Measurements from ENCODE around the gene OGDH. TPM values are rescaled to one million over a fixed set of nuclear protein-coding genes. Genes with fewer than 3 reads are reported as not detected.
A peak's percentile ranks its signal among the peaks of the same experiment; 100 is the strongest.

Gene OGDH
- total and polyA plus RNA-seq, 10 of the 15 experiments (the other 5 are each of a cell fraction or from before 2014, with no cell fraction given), result 4.1 to 103 (median 48.4) TPM

DNA sequence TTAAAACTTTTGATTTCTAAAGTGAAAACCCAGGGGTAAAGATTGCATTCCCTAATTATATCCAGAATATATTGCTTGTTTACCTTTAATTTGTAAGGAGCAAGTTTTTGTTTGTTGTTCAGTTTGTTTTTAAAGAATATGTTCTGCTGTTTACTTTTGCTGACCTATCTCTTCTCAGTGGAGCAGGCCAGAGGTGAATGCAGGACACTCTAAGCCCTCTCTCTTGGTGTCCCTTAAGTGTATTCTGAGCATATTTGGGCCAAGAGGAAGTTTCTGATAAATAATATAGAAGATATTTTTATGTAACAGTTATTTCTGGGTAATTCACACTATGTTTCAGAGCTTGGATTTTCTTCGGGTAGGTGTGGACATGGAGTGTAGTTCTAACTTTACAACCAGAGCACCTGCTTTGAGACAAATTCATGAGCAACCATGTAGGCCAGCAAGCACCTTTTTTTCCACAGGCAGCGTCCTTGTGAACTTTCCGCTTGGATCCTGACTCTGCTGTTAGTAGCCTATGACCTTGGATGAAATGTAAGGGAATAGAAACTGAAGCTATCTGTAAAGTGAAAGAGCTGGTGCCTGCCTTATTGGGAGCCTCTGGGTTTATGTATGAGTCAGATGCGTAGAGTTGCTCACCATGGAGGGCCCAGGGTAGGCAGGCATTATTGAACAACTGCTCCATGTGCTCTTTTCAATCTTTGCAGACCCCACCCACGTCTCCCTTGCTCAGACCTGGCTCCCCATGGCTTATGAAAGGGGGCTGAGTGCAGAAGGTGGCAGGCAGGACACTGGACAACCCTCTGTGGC lies 16.1 kb downstream of the OGDH start (continued):
- no peak for TF ChIP-seq ATF7 (IDR thresholded peaks at IDR 0.05; ENCODE audit: low read depth)
- TF ChIP-seq CEBPB (IDR thresholded peaks at IDR 0.05; ENCODE audit: borderline replicate concordance in 1 of 2, low read depth in 2 of 2, low read length in 2 of 2), result no peak
- TF ChIP-seq, protein P1, sequence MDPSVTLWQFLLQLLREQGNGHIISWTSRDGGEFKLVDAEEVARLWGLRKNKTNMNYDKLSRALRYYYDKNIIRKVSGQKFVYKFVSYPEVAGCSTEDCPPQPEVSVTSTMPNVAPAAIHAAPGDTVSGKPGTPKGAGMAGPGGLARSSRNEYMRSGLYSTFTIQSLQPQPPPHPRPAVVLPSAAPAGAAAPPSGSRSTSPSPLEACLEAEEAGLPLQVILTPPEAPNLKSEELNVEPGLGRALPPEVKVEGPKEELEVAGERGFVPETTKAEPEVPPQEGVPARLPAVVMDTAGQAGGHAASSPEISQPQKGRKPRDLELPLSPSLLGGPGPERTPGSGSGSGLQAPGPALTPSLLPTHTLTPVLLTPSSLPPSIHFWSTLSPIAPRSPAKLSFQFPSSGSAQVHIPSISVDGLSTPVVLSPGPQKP (IDR thresholded peaks at IDR 0.05; ENCODE audit: low read depth, low read length), result no peak
- no peak for TF ChIP-seq SMC3 (IDR thresholded peaks at IDR 0.05; ENCODE audit: borderline replicate concordance, low read length)
- no peak for TF ChIP-seq USF2 (IDR thresholded peaks at IDR 0.05; ENCODE audit: borderline replicate concordance, low read depth, low read length)
- no peak for TF ChIP-seq FOXK2 (IDR thresholded peaks at IDR 0.05)
- no peak for TF ChIP-seq MTA2 (IDR thresholded peaks at IDR 0.05; ENCODE audit: low read depth)
- TF ChIP-seq RBBP5 (conservative IDR thresholded peaks at IDR 0.05), result no peak
- TF ChIP-seq, protein P2, sequence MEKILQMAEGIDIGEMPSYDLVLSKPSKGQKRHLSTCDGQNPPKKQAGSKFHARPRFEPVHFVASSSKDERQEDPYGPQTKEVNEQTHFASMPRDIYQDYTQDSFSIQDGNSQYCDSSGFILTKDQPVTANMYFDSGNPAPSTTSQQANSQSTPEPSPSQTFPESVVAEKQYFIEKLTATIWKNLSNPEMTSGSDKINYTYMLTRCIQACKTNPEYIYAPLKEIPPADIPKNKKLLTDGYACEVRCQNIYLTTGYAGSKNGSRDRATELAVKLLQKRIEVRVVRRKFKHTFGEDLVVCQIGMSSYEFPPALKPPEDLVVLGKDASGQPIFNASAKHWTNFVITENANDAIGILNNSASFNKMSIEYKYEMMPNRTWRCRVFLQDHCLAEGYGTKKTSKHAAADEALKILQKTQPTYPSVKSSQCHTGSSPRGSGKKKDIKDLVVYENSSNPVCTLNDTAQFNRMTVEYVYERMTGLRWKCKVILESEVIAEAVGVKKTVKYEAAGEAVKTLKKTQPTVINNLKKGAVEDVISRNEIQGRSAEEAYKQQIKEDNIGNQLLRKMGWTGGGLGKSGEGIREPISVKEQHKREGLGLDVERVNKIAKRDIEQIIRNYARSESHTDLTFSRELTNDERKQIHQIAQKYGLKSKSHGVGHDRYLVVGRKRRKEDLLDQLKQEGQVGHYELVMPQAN (conservative IDR thresholded peaks at IDR 0.05), result no peak
- TF ChIP-seq SPI1 (IDR thresholded peaks at IDR 0.05; ENCODE audit: borderline replicate concordance, insufficient read depth, low read depth, low read length), result no peak
- no peak for TF ChIP-seq BCL11A (IDR thresholded peaks at IDR 0.05; ENCODE audit: low read depth, low read length)
- no peak for TF ChIP-seq ZNF622 (IDR thresholded peaks at IDR 0.05)
- TF ChIP-seq, protein P3, sequence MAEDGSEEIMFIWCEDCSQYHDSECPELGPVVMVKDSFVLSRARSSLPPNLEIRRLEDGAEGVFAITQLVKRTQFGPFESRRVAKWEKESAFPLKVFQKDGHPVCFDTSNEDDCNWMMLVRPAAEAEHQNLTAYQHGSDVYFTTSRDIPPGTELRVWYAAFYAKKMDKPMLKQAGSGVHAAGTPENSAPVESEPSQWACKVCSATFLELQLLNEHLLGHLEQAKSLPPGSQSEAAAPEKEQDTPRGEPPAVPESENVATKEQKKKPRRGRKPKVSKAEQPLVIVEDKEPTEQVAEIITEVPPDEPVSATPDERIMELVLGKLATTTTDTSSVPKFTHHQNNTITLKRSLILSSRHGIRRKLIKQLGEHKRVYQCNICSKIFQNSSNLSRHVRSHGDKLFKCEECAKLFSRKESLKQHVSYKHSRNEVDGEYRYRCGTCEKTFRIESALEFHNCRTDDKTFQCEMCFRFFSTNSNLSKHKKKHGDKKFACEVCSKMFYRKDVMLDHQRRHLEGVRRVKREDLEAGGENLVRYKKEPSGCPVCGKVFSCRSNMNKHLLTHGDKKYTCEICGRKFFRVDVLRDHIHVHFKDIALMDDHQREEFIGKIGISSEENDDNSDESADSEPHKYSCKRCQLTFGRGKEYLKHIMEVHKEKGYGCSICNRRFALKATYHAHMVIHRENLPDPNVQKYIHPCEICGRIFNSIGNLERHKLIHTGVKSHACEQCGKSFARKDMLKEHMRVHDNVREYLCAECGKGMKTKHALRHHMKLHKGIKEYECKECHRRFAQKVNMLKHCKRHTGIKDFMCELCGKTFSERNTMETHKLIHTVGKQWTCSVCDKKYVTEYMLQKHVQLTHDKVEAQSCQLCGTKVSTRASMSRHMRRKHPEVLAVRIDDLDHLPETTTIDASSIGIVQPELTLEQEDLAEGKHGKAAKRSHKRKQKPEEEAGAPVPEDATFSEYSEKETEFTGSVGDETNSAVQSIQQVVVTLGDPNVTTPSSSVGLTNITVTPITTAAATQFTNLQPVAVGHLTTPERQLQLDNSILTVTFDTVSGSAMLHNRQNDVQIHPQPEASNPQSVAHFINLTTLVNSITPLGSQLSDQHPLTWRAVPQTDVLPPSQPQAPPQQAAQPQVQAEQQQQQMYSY (CRISPR knock-in tag; IDR thresholded peaks at IDR 0.05), result no peak
- peak; percentile 63; the same call in 1 of the 2 replicates for TF ChIP-seq YY1 (IDR thresholded peaks at IDR 0.05; ENCODE audit: low read depth, low read length)
- peak; percentile 38; the same call in 1 of the 2 replicates for TF ChIP-seq RUNX3 (IDR thresholded peaks at IDR 0.05; ENCODE audit: low read length)
- no peak for TF ChIP-seq RFX5 (IDR thresholded peaks at IDR 0.05; ENCODE audit: low read depth, low read length)
- no peak for TF ChIP-seq IRF3 (IDR thresholded peaks at IDR 0.05)
- peak; percentile 84 for TF ChIP-seq EED (IDR thresholded peaks at IDR 0.05; ENCODE audit: low read depth)
- TF ChIP-seq NFYA (IDR thresholded peaks at IDR 0.05; ENCODE audit: borderline replicate concordance, low read depth, low read length), result no peak
- no peak for TF ChIP-seq ZZZ3 (IDR thresholded peaks at IDR 0.05; ENCODE audit: control insufficient read depth, insufficient read length, low read depth)
- TF ChIP-seq RB1 (IDR thresholded peaks at IDR 0.05; ENCODE audit: borderline replicate concordance), result 0 out of 2 replicates have a peak, but pooled peaks have one; percentile 34
- TF ChIP-seq NFYB (IDR thresholded peaks at IDR 0.05; ENCODE audit: insufficient read depth, low read depth, low read length), result no peak
